EL (cell line): ENCODE results near the gene CMTR2.
A peak's percentile ranks its signal among the peaks of the same experiment; 100 is the strongest.
"Not testable (repeated sequence)": the region's sequence is repeated elsewhere in the genome, so short reads cannot be mapped to it uniquely, and the experiment has no call there.

Source experiments
- DNase-seq: peaks from one replicate; pipeline ENCODE4 v3.0.0-alpha.2; 2016

Gene CMTR2

GRCh38 chr16:71288890-71289731 is at the start of gene CMTR2:
TSS of gene CMTR2 (minus strand) at chr16:71289402. CDS start at chr16:71285920, 3,482 bp downstream.
- peak; percentile 97 for DNase-seq

GRCh38 chr16:71338632-71339031 is 49.4 kb upstream of the CMTR2 start:
- DNase-seq, result no peak

- peak; percentile 13 for DNase-seq
Measured at GRCh38 chr16:71338193-71338592, 49.0 kb upstream of the CMTR2 start.

- DNase-seq, result no peak
Measured at GRCh38 chr16:71337631-71338030, 48.4 kb upstream of the CMTR2 start.

- no peak for DNase-seq
Measured at GRCh38 chr16:71328151-71328550, 38.9 kb upstream of the CMTR2 start.

- DNase-seq, result no peak
Measured at GRCh38 chr16:71327720-71328119, 38.5 kb upstream of the CMTR2 start.

GRCh38 chr16:71319999-71320398 is 30.8 kb upstream of the CMTR2 start:
- DNase-seq, result no peak

GRCh38 chr16:71315269-71315668 is 26.1 kb upstream of the CMTR2 start:
- no peak for DNase-seq

- DNase-seq, result not testable (repeated sequence)
Measured at GRCh38 chr16:71313591-71313990, 24.4 kb upstream of the CMTR2 start.

- no peak for DNase-seq
Measured at GRCh38 chr16:71311553-71312158, 22.5 kb upstream of the CMTR2 start.

- no peak for DNase-seq
Measured at GRCh38 chr16:71303938-71304337, 14.7 kb upstream of the CMTR2 start.

- DNase-seq, result no peak
Measured at GRCh38 chr16:71297341-71297634, 8.1 kb upstream of the CMTR2 start.

- no peak for DNase-seq
Measured at GRCh38 chr16:71296584-71297340, 7.6 kb upstream of the CMTR2 start.

- DNase-seq, result no peak
Measured at GRCh38 chr16:71295950-71296349, 6.7 kb upstream of the CMTR2 start.

GRCh38 chr16:71293919-71294318 is 4.7 kb upstream of the CMTR2 start:
- no peak for DNase-seq

- DNase-seq, result not testable (repeated sequence)
Measured at GRCh38 chr16:71292095-71292494, 2.9 kb upstream of the CMTR2 start.

GRCh38 chr16:71289732-71290062 is 495 bp upstream of the CMTR2 start:
- no peak for DNase-seq

GRCh38 chr16:71288570-71288889 is 672 bp downstream of the CMTR2 start:
- DNase-seq, result no peak

- DNase-seq, result no peak
Measured at GRCh38 chr16:71287911-71288310, 1.3 kb downstream of the CMTR2 start.

GRCh38 chr16:71287454-71287853 is 1.7 kb downstream of the CMTR2 start:
- DNase-seq, result no peak

- DNase-seq, result no peak
Measured at GRCh38 chr16:71283612-71284011, 5.6 kb downstream of the CMTR2 start.

GRCh38 chr16:71282943-71283342 is 6.3 kb downstream of the CMTR2 start:
- DNase-seq, result no peak

GRCh38 chr16:71276589-71277334 is 12.4 kb downstream of the CMTR2 start:
- no peak for DNase-seq

- DNase-seq, result no peak
Measured at GRCh38 chr16:71273384-71273783, 15.8 kb downstream of the CMTR2 start.
